Testis (tissue), 3 donors: ENCODE data around the gene NR6A1. TPM values are rescaled to one million over a fixed set of nuclear protein-coding genes. Genes with fewer than 3 reads are reported as not detected.

ENCODE experiments used
- DNase-seq: peaks from one replicate; pipeline ENCODE4 v3.0.0-alpha.2; 2019
- H3K27ac ChIP-seq, 2 donors: fragments of 200-600 bp; sonication (generic); one replicate each; pipeline ENCODE4 v1.5.1; 2019
- H3K27me3 ChIP-seq: fragments of 200-600 bp; sonication (generic); one replicate; pipeline ENCODE4 v1.5.1; 2019
- H3K36me3 ChIP-seq: fragments of 200-600 bp; sonication (generic); one replicate; pipeline ENCODE4 v1.5.1; 2017; ENCODE audit warnings: low read depth; ENCODE audit errors: missing control alignments
- H3K4me1 ChIP-seq: fragments of 200-600 bp; sonication (generic); one replicate; pipeline ENCODE4 v1.5.1; 2019
- H3K4me3 ChIP-seq, 2 donors: fragments of 200-600 bp; sonication (generic); one replicate each; pipeline ENCODE4 v1.5.1; 2017 to 2019
- H3K9me3 ChIP-seq: fragments of 200-600 bp; sonication (generic); one replicate; pipeline ENCODE4 v1.5.1; 2017
- POLR2A ChIP-seq: fragments of 450-650 bp; IDR thresholded peaks from one replicate; pipeline ENCODE4 v1.6.1; 2017; ENCODE audit warnings: antibody characterized with exemption, mild to moderate bottlenecking, moderate library complexity
- WGBS, 2 donors: methylation state at CpG; one replicate each; pipeline ENCODE4 v1.1.5; 2018; 5-methylcytosine and 5-hydroxymethylcytosine counted together
- intact Hi-C: fragments of 100-400 bp; cut with DNase I; formaldehyde crosslinking; loops from one replicate; pipeline ENCODE4 v1.15.1; 2023; ENCODE audit warnings: low total_unique reads
- polyA plus RNA-seq: library from polyadenylated mRNA; stranded (reverse); fragments of 350-450 nt; fragmentation: Illumina TruSeq; extraction: RNeasy Lipid Tissue Mini Kit (QIAGEN cat#74804); gene quantifications from one replicate; pipeline ENCODE4 v1.2.3, GENCODE V29; 2014; ENCODE audit warnings: low read depth, low replicate concordance; ENCODE audit not compliant: insufficient read depth
- total RNA-seq, 2 donors: library from RNA; depleted of rRNA; stranded (reverse); fragments of >200 nt; gene quantifications; one replicate each; pipeline ENCODE4 v1.2.3, GENCODE V29; 2016
- TF ChIP-seq, protein P1 (sequence below), 3 experiments: fragments of 450-650 bp in 2 of 3; fragments of 200-600 bp in 1 of 3; sonication (generic) in 1 of 3; IDR thresholded peaks; one replicate each; pipeline ENCODE4 v1.5.1; 2016 to 2019; ENCODE audit warnings: antibody characterized with exemption in 3 of 3, mild to moderate bottlenecking in 2 of 3, moderate library complexity in 1 of 3

Gene NR6A1
- total and polyA plus RNA-seq, 3 donors from 2014 or later: 54.6 to 100 (median 92.1) TPM

DNA sequence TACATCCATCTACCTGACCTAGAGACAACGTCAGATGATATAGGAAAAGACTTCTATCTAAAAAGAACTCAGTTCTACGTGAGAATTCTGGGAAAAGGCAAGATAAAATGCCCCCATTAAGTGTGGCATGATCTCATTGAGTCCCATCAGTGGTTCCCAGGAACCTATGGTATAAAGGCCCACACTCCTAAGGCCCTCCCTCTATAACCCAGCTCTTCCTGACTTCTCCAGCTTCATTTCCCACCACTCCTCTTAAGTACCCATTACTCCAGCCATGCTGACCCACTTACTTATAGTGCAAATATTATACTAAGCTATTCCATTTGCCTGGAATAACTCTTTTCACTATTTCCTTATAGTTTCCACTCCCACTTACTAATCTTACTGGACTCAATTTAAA, 168.5 kb downstream of the NR6A1 start:
- intact Hi-C loops: no loop called here
- Histone ChIP-seq H3K4me3 (no peak overlapping the region), H3K27me3 (no peaks in the 10 kb centered on the region), H3K36me3 (no peaks in the 10 kb centered on the region), H3K27ac (no peak overlapping the region), H3K9me3 (no peaks in the 10 kb centered on the region), H3K4me1 (peaks cover 2% of the 10 kb centered on the region)
- 79 to 91% methylated on average over 2 of the region's 2 CpGs for WGBS, 2 donors
- TF ChIP-seq POLR2A: no peak
- TF ChIP-seq, protein P1, sequence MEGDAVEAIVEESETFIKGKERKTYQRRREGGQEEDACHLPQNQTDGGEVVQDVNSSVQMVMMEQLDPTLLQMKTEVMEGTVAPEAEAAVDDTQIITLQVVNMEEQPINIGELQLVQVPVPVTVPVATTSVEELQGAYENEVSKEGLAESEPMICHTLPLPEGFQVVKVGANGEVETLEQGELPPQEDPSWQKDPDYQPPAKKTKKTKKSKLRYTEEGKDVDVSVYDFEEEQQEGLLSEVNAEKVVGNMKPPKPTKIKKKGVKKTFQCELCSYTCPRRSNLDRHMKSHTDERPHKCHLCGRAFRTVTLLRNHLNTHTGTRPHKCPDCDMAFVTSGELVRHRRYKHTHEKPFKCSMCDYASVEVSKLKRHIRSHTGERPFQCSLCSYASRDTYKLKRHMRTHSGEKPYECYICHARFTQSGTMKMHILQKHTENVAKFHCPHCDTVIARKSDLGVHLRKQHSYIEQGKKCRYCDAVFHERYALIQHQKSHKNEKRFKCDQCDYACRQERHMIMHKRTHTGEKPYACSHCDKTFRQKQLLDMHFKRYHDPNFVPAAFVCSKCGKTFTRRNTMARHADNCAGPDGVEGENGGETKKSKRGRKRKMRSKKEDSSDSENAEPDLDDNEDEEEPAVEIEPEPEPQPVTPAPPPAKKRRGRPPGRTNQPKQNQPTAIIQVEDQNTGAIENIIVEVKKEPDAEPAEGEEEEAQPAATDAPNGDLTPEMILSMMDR (IDR thresholded peaks at IDR 0.05): no peak
- DNase-seq: no peak

DNA sequence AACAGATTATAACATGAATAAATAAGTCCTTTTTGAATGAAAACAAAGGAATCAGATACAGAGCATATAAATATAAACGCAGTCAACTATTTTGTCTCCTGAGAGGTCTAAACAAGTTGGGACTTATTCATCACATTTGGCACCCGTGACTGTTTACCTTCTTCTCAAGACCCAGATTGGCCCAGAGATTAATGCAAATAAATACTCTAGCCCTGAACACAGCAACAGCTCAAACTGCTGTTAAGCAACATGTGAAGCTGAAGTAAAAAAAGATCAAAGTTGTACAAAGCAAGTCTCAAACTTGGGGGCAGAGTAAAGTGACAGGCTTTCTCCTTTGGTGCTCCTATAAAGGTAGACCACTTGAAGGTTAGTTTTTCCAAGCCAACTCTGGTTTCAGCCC, 168.9 kb downstream of the NR6A1 start:
- Histone ChIP-seq H3K4me3 (no peak overlapping the region), H3K9me3 (no peaks in the 10 kb centered on the region), H3K27me3 (no peaks in the 10 kb centered on the region), H3K36me3 (no peaks in the 10 kb centered on the region), H3K27ac (no peak overlapping the region), H3K4me1 (peaks cover 2% of the 10 kb centered on the region)
- TF ChIP-seq POLR2A: no peak
- TF ChIP-seq, protein P1 (IDR thresholded peaks at IDR 0.05): no peak
- WGBS, 2 donors: 78 to 81% methylated on average over 2 of the region's 2 CpGs
- intact Hi-C loops: no loop called here
- no peak for DNase-seq

DNA sequence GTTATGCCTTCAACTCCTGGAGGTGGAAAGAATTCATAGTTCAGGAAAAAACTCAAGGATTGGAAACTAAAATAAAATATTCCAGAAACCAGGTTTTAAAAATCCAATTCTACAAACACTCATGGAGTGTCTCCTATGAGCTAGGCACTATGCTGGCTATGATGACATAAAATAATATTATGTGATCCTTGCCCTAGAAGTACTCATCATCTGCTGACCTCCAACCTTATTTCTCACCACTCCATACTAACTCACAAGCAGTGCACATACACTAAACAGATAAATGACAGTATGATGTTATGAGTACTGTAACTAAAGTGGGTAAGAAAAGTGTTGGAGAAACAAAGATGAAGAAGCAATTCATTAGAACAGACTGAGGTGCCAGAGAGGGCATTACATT, 170.7 kb downstream of the NR6A1 start:
- Histone ChIP-seq H3K9me3 (no peaks in the 10 kb centered on the region), H3K27ac (no peak overlapping the region), H3K27me3 (no peaks in the 10 kb centered on the region), H3K4me1 (peaks cover 2% of the 10 kb centered on the region), H3K36me3 (no peaks in the 10 kb centered on the region), H3K4me3 (no peak overlapping the region)
- intact Hi-C loops: no loop called here
- DNase-seq: no peak
- TF ChIP-seq POLR2A: no peak
- TF ChIP-seq, protein P1 (IDR thresholded peaks at IDR 0.05): no peak

DNA sequence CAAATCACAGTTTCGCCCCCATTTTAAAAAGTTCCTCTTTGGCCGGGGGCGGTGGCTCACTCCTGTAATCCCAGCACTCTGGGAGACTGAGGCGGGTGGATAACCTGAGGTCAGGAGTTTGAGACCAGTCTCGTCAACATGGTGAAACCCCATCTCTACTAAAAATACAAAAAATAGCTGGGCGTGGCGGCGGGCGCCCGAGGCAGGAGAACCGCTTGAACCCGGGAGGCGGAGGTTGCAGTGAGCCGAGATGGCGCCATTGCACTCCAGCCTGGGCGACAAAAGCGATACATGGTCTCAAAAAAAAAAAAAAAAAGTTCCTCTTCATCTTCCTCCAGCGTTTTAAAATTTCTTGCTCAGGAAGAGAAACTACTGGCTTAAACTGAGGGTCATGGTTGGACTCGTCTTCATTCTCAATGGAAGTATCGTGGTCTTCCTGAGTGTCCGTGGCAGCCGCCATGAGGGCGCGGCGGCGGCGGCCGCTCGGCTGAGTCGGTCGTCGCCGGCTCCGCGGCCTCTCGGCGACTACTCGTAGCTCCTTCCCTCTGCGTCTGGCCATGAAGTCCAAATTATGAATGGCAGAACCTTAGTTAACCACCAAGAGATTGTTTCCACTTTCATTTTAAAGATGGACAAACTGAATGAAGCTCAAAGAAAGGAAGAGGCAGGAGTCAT, 171.9 kb downstream of the NR6A1 start:
- H3K27ac ChIP-seq: no peak overlapping the region
- WGBS, 2 donors: 68 to 83% methylated on average over 39 of the region's 39 CpGs
- H3K4me3 ChIP-seq: peak overlapping the region; percentile 16 to 34
- no peaks in the 10 kb centered on the region for H3K36me3 ChIP-seq
- no peak for DNase-seq
- no peak for TF ChIP-seq POLR2A
- TF ChIP-seq, protein P1 (IDR thresholded peaks at IDR 0.05): no peak
- H3K27me3 ChIP-seq: no peaks in the 10 kb centered on the region
- intact Hi-C loops: no loop called here
- H3K9me3 ChIP-seq: no peaks in the 10 kb centered on the region
- H3K4me1 ChIP-seq: peaks cover 2% of the 10 kb centered on the region

DNA sequence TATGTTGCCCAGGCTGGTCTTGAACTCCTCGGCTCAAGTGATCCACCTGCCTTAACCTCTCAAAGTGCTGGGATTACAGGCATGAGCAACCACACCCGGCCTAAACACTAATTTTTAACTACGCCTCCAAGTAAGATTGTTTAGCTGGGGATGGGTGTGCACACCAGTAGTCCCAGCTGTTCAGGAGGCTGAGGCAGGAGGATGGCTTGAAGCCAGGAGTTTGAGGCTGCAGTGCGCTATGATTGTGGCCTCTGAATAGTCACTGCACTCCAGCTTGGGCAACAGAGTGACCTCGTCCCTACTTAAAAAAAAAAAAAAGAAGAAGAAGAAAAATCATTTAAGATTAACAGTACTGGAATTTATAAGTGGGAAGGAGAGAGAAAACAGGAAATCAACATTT, 173.1 kb downstream of the NR6A1 start:
- H3K4me3 ChIP-seq: no peak overlapping the region
- no peak overlapping the region for H3K27ac ChIP-seq
- TF ChIP-seq, protein P1 (IDR thresholded peaks at IDR 0.05): no peak
- TF ChIP-seq POLR2A: no peak
- 81 to 87% methylated on average over 5 of the region's 5 CpGs for WGBS, 2 donors
- intact Hi-C loops: no loop called here
- no peaks in the 10 kb centered on the region for H3K27me3 ChIP-seq
- H3K4me1 ChIP-seq: peaks cover 7% of the 10 kb centered on the region
- H3K9me3 ChIP-seq: no peaks in the 10 kb centered on the region
- no peak for DNase-seq
- no peaks in the 10 kb centered on the region for H3K36me3 ChIP-seq
